Ishikawa (cell line): Measurements from ENCODE around the gene OPHN1.
A peak's percentile ranks its signal among the peaks of the same experiment; 100 is the strongest.

ENCODE experiments used
- CEBPB ChIP-seq: IDR thresholded peaks from 2 replicates; pipeline ENCODE4 v1.6.1; 2012
- CREB1 ChIP-seq: IDR thresholded peaks from 2 replicates; pipeline ENCODE4 v1.6.1; 2012; ENCODE audit warnings: low read depth
- EGR1 ChIP-seq: IDR thresholded peaks from 2 replicates; pipeline ENCODE4 v1.6.1; 2012
- EP300 ChIP-seq: IDR thresholded peaks from 2 replicates; pipeline ENCODE4 v1.6.1; 2012; ENCODE audit warnings: borderline replicate concordance
- FOXM1 ChIP-seq: IDR thresholded peaks from 2 replicates; pipeline ENCODE4 v1.6.1; 2012; ENCODE audit warnings: low read depth, borderline replicate concordance
- MAX ChIP-seq: IDR thresholded peaks from 2 replicates; pipeline ENCODE4 v1.6.1; 2012
- NFIC ChIP-seq: IDR thresholded peaks from 2 replicates; pipeline ENCODE4 v1.6.1; 2012
- RAD21 ChIP-seq: IDR thresholded peaks from 2 replicates; pipeline ENCODE4 v1.6.1; 2012; ENCODE audit warnings: low read depth
- REST ChIP-seq: IDR thresholded peaks from 2 replicates; pipeline ENCODE4 v1.6.1; 2012; ENCODE audit warnings: low read depth, mild to moderate bottlenecking
- TAF1 ChIP-seq: IDR thresholded peaks from 2 replicates; pipeline ENCODE4 v1.6.1; 2012; ENCODE audit warnings: low read depth, mild to moderate bottlenecking
- TCF12 ChIP-seq: IDR thresholded peaks from 2 replicates; pipeline ENCODE4 v1.6.1; 2012; ENCODE audit warnings: low read depth
- TEAD4 ChIP-seq: IDR thresholded peaks from 2 replicates; pipeline ENCODE4 v1.6.1; 2012
- USF1 ChIP-seq: IDR thresholded peaks from 2 replicates; pipeline ENCODE4 v1.6.1; 2012
- YY1 ChIP-seq: IDR thresholded peaks from 2 replicates; pipeline ENCODE4 v1.6.1; 2012; ENCODE audit warnings: low read depth
- ZBTB7A ChIP-seq: IDR thresholded peaks from 2 replicates; pipeline ENCODE4 v1.6.1; 2012; ENCODE audit warnings: low read depth

Gene OPHN1

GRCh38 chrX:68286076-68286475, 147.2 kb downstream of the OPHN1 start:
- no peak for TF ChIP-seq MAX
- TF ChIP-seq REST: no peak
- no peak for TF ChIP-seq USF1
- no peak for TF ChIP-seq TAF1
- no peak for TF ChIP-seq NFIC
- TF ChIP-seq CEBPB: no peak
- no peak for TF ChIP-seq TCF12
- no peak for TF ChIP-seq YY1
- TF ChIP-seq RAD21: no peak
- TF ChIP-seq CREB1: no peak
- no peak for TF ChIP-seq EP300
- TF ChIP-seq TEAD4: no peak
- no peak for TF ChIP-seq ZBTB7A
- no peak for TF ChIP-seq EGR1
- TF ChIP-seq FOXM1: no peak

- TF ChIP-seq USF1 (no peak), FOXM1 (no peak), EP300 (no peak), MAX (no peak), YY1 (no peak), REST (no peak), CEBPB (no peak), TCF12 (no peak), EGR1 (no peak)
Observed at GRCh38 chrX:68284281-68284904, 148.9 kb downstream of the OPHN1 start.

- no peak for TF ChIP-seq RAD21
- TF ChIP-seq CEBPB: peak; percentile 71
Observed at GRCh38 chrX:68273887-68274286, 159.4 kb downstream of the OPHN1 start.

- no peak for TF ChIP-seq RAD21
- TF ChIP-seq TEAD4: no peak
- TF ChIP-seq NFIC: no peak
- no peak for TF ChIP-seq TAF1
- no peak for TF ChIP-seq CREB1
- no peak for TF ChIP-seq MAX
- no peak for TF ChIP-seq YY1
- TF ChIP-seq CEBPB: no peak
Observed at GRCh38 chrX:68261060-68261672, 172.1 kb downstream of the OPHN1 start.

GRCh38 chrX:68256990-68257389, 176.3 kb downstream of the OPHN1 start:
- TF ChIP-seq RAD21 (no peak), FOXM1 (no peak), NFIC (no peak), USF1 (no peak), TEAD4 (no peak), CEBPB (no peak)
